GM12878 (cell line): ENCODE measurements around the gene NRG3. TPM values are rescaled to one million over a fixed set of nuclear protein-coding genes. Genes with fewer than 3 reads are reported as not detected.

ENCODE experiments used
- ATAC-seq: fragments of 200-7000 bp; cut with Tn5 transposase; 3 replicates; pipeline ENCODE4 v1.9.1; 2020; ENCODE audit warnings: mild to moderate bottlenecking, moderate library complexity
- BruUV-seq: library from RNA; stranded (reverse); fragments of 400-500 nt; replicated peaks from 2 replicates; lab custom pipeline; 2021; lab: Mats Ljungman, UMichigan
- CTCF ChIA-PET: fragments of 300-600 bp; sonication (Branson Sonifier 250); formaldehyde crosslinking; extraction: SDS; loops from one replicate; lab custom pipeline; 2021; ENCODE audit warnings: inconsistent platforms; lab: Yijun Ruan, JAX
- POLR2A ChIA-PET: fragments of 350-600 bp; formaldehyde crosslinking; extraction: SDS; loops from one replicate; lab custom pipeline; 2021; ENCODE audit warnings: inconsistent platforms; lab: Charles Lee
- RAD21 ChIA-PET: fragments of 300-600 bp; sonication (Branson Sonifier 250); formaldehyde crosslinking; loops from one replicate; lab custom pipeline; 2023; ENCODE audit warnings: antibody characterized with exemption; ENCODE audit not compliant: unreplicated experiment; lab: Charles Lee
- SMC1A ChIA-PET: fragments of 300-600 bp; sonication (Branson Sonifier 250); formaldehyde crosslinking; loops from one replicate; lab custom pipeline; 2023; ENCODE audit not compliant: unreplicated experiment, uncharacterized antibody; lab: Charles Lee
- DNase-seq: peaks from one replicate; pipeline ENCODE4 v3.0.0-alpha.2; 2011; ENCODE audit warnings: low read depth, low spot score
- FAIRE-seq: peaks from 3 replicates; lab custom pipeline; 2011; peaks lifted over from hg19 to GRCh38; lab: Jason Lieb, UNC
- H2AFZ ChIP-seq: 2 replicates; pipeline ENCODE4 v1.6.0; 2011; ENCODE audit warnings: low read depth, low read length, control low read depth; ENCODE audit not compliant: control insufficient read depth
- H3K27ac ChIP-seq: 2 replicates; pipeline ENCODE4 v1.5.1; 2011; ENCODE audit warnings: control low read depth; ENCODE audit not compliant: control insufficient read depth, insufficient read depth
- H3K27me3 ChIP-seq, 2 experiments: replicated peaks in 1 of 2; 2 replicates each; pipeline versions ENCODE4 v1.6.0 to v1.6.1; 2011; ENCODE audit warnings: low read length in 1 of 2; ENCODE audit not compliant: control insufficient read depth in 2 of 2, insufficient read depth in 2 of 2
- H3K36me3 ChIP-seq, 2 experiments: 2 replicates each; pipeline ENCODE4 v1.5.1; 2011; ENCODE audit warnings: low read length in 1 of 2; ENCODE audit not compliant: control insufficient read depth in 2 of 2, insufficient read depth in 2 of 2
- H3K4me1 ChIP-seq: 2 replicates; pipeline ENCODE4 v1.6.1; 2011; ENCODE audit warnings: mild to moderate bottlenecking, low read length, moderate library complexity, mixed read lengths; ENCODE audit not compliant: control insufficient read depth, insufficient read depth
- H3K4me2 ChIP-seq: 2 replicates; pipeline ENCODE4 v1.6.0; 2011; ENCODE audit warnings: control low read depth; ENCODE audit not compliant: control insufficient read depth, insufficient read depth
- H3K4me3 ChIP-seq: fragments of 200-600 bp; sonication (generic); 2 replicates; pipeline ENCODE4 v1.5.1; 2016
- H3K79me2 ChIP-seq: 2 replicates; pipeline ENCODE4 v1.6.0; 2011; ENCODE audit warnings: low read length; ENCODE audit not compliant: control insufficient read depth, insufficient read depth
- H3K9ac ChIP-seq: 2 replicates; pipeline ENCODE4 v1.8.0; 2011; ENCODE audit warnings: low read length, control low read depth, mixed read lengths; ENCODE audit not compliant: control insufficient read depth, insufficient read depth
- H3K9me3 ChIP-seq: replicated peaks from 3 replicates; pipeline ENCODE4 v1.5.1; 2011; ENCODE audit warnings: mild to moderate bottlenecking, low read length; ENCODE audit not compliant: control insufficient read depth, insufficient read depth
- H4K20me1 ChIP-seq: 2 replicates; pipeline ENCODE4 v1.6.0; 2011; ENCODE audit not compliant: control insufficient read depth, insufficient read depth
- BCL3 ChIP-seq: IDR thresholded peaks from 2 replicates; pipeline ENCODE4 v1.6.1; 2011; ENCODE audit warnings: borderline replicate concordance, low read depth, mild to moderate bottlenecking, moderate library complexity, low read length; ENCODE audit not compliant: insufficient read depth, poor library complexity, severe bottlenecking
- BRCA1 ChIP-seq: IDR thresholded peaks from 2 replicates; pipeline ENCODE4 v1.6.1; 2011; ENCODE audit warnings: low read depth, low read length, improper control_type of control experiment
- EZH2 ChIP-seq: IDR thresholded peaks from 2 replicates; pipeline ENCODE4 v1.6.1; 2012; ENCODE audit warnings: low read depth, mild to moderate bottlenecking, control low read depth, inconsistent platforms, low read length, borderline replicate concordance; ENCODE audit not compliant: control insufficient read depth
- FOS ChIP-seq: IDR thresholded peaks from 3 replicates; pipeline ENCODE4 v1.6.1; 2011; ENCODE audit warnings: borderline replicate concordance; ENCODE audit not compliant: insufficient read length; ENCODE audit errors: extremely low read depth
- GATAD2B ChIP-seq: fragments of 450-650 bp; conservative IDR thresholded peaks from 2 replicates; pipeline ENCODE4 v1.6.1; 2017; ENCODE audit warnings: low read depth, mild to moderate bottlenecking, moderate library complexity
- MLLT1 ChIP-seq: fragments of 450-650 bp; IDR thresholded peaks from 2 replicates; pipeline ENCODE4 v1.6.1; 2016; ENCODE audit warnings: mild to moderate bottlenecking
- MXI1 ChIP-seq: fragments of 150-350 bp; IDR thresholded peaks from 2 replicates; pipeline ENCODE4 v1.6.1; 2011; ENCODE audit warnings: low read depth, mild to moderate bottlenecking, inconsistent platforms, low read length, improper control_type of control experiment
- MYB ChIP-seq: fragments of 150-350 bp; IDR thresholded peaks from 2 replicates; pipeline ENCODE4 v1.6.1; 2014; ENCODE audit warnings: mild to moderate bottlenecking, low read depth, low read length, borderline replicate concordance
- POLR2A ChIP-seq: IDR thresholded peaks from 2 replicates; pipeline ENCODE4 v1.6.1; 2011; ENCODE audit warnings: low read depth, mild to moderate bottlenecking, low read length
- POU2F2 ChIP-seq: IDR thresholded peaks from 3 replicates; pipeline ENCODE4 v1.6.1; 2011; ENCODE audit warnings: low read depth, mild to moderate bottlenecking, low read length, borderline replicate concordance
- PRDM15 ChIP-seq: fragments of 450-650 bp; formaldehyde crosslinking; IDR thresholded peaks from 2 replicates; pipeline ENCODE4 v1.4.0; 2020; ENCODE audit warnings: mild to moderate bottlenecking, moderate library complexity
- SP1 ChIP-seq: IDR thresholded peaks from one replicate; pipeline ENCODE4 v1.6.1; 2011; ENCODE audit warnings: low read depth, low read length
- SREBF2 ChIP-seq: IDR thresholded peaks from 2 replicates; pipeline ENCODE4 v1.6.1; 2012; ENCODE audit warnings: mild to moderate bottlenecking, low read length
- TCF3 ChIP-seq: IDR thresholded peaks from 2 replicates; pipeline ENCODE4 v1.6.1; 2012; ENCODE audit warnings: low read depth, mild to moderate bottlenecking, low read length, borderline replicate concordance; ENCODE audit not compliant: insufficient read depth
- ZNF207 ChIP-seq: fragments of 450-650 bp; IDR thresholded peaks from 2 replicates; pipeline ENCODE4 v1.6.1; 2014; ENCODE audit warnings: antibody characterized with exemption, mild to moderate bottlenecking, borderline replicate concordance
- WGBS: methylation state at CpG from one replicate; pipeline ENCODE4 v1.1.6; 2016; ENCODE audit warnings: low lambda C conversion rate; ENCODE audit not compliant: insufficient replicate concordance, insufficient coverage; ENCODE audit errors: missing lambda C conversion rate; 5-methylcytosine and 5-hydroxymethylcytosine counted together
- in situ Hi-C: fragments of 300-500 bp; cut with MboI; formaldehyde crosslinking; loops from 9 replicates; pipeline ENCODE4 v1.14.3; 2018; ENCODE audit warnings: mixed read lengths
- intact Hi-C: fragments of 100-400 bp; cut with micrococcal nuclease; formaldehyde crosslinking; loops from one replicate; pipeline ENCODE4 v1.14.2; 2022; ENCODE audit not compliant: unreplicated experiment
- polyA plus RNA-seq, 11 experiments: library from polyadenylated mRNA; depleted of rRNA in 4 of 11; unstranded in 6 of 11; stranded (reverse) in 5 of 11; fragments of >200 nt; fragmentation: Nextera tagmentation in 4 of 11; fragmentation: Illumina TruSeq in 1 of 11; extraction: Ambion mirVana in 4 of 11; extraction: Trizol in 1 of 11; gene quantifications; 1 replicate in 1 of 11; 2 replicates in 10 of 11; pipeline versions ENCODE4 v1.2.1 to v1.2.3, GENCODE V29; 2011 to 2016; ENCODE audit warnings: inconsistent platforms in 2 of 11, missing spikeins in 2 of 11, low read depth in 1 of 11
- total RNA-seq, 4 experiments: library from RNA; depleted of rRNA in 3 of 4; stranded (reverse); fragments of >200 nt in 3 of 4; fragmentation: Illumina TruSeq in 1 of 4; extraction: Trizol in 1 of 4; gene quantifications; 2 replicates each; pipeline versions ENCODE4 v1.2.1 to v1.2.3, GENCODE V29; 2013 to 2021

NRG3 gene
- total and polyA plus RNA-seq, 10 of the 15 experiments (the other 5 are each of a cell fraction or from before 2014, with no cell fraction given) = 0.03 to 0.41 (median 0.17) TPM; not detected in 3

- no peak overlapping the region for H3K4me2 ChIP-seq
- H3K9me3 ChIP-seq = no peaks in the 10 kb centered on the region
- no TSS peak for BruUV-seq
- ATAC-seq (no peak), DNase-seq (no peak), FAIRE-seq (no peak)
- intact Hi-C loops (no loop called here), in situ Hi-C loops (no loop called here)
- ChIA-PET CTCF (interaction anchor here (0.7 kb wide), 1 partner anchor 8 kb away, joined by 3 read pairs; no protein-coding TSS in a partner anchor), SMC1A (no interaction called here), POLR2A (interaction anchor here (0.7 kb wide), 1 partner anchor 68 kb away, joined by 5 read pairs; no protein-coding TSS in a partner anchor), RAD21 (no interaction called here)
- H3K36me3 ChIP-seq = no peaks in the 10 kb centered on the region
- no peaks in the 10 kb centered on the region for H3K79me2 ChIP-seq
- H3K27ac ChIP-seq = no peak overlapping the region
- no peaks in the 10 kb centered on the region for H3K4me1 ChIP-seq
- H2AFZ ChIP-seq = no peak overlapping the region
- no peaks in the 10 kb centered on the region for H4K20me1 ChIP-seq
- WGBS = 50% methylated on average over 2 of the region's 2 CpGs
- H3K9ac ChIP-seq = no peak overlapping the region
- H3K4me3 ChIP-seq = no peak overlapping the region
- H3K27me3 ChIP-seq = no peaks in the 10 kb centered on the region
- TF ChIP-seq SREBF2 (no peak), TCF3 (no peak), SP1 (no peak), BCL3 (no peak), MYB (no peak), POLR2A (no peak), BRCA1 (no peak), POU2F2 (no peak), GATAD2B (no peak), MXI1 (no peak), EZH2 (no peak), ZNF207 (no peak), MLLT1 (no peak), FOS (no peak), PRDM15 (CRISPR knock-in tag) (no peak)
Observed at GRCh38 chr10:82210331-82210730, 335.3 kb downstream of the NRG3 start.
